Loucy (cell line): ENCODE measurements around the gene CAPN9.

Source experiments
- H2AFZ ChIP-seq: fragments of 200-600 bp; sonication (generic); 2 replicates; pipeline ENCODE4 v1.6.0; 2016; ENCODE audit warnings: antibody characterized with exemption, mild to moderate bottlenecking, low read length, moderate library complexity
- H3F3A ChIP-seq: fragments of 200-600 bp; 2 replicates; pipeline ENCODE4 v1.6.0; 2016; ENCODE audit warnings: antibody characterized with exemption, low read depth, mild to moderate bottlenecking
- H3K27me3 ChIP-seq: fragments of 200-600 bp; sonication (generic); 2 replicates; pipeline ENCODE4 v1.6.1; 2014; ENCODE audit warnings: low read length, mild to moderate bottlenecking; ENCODE audit not compliant: insufficient read depth, poor library complexity, severe bottlenecking
- H3K36me3 ChIP-seq: fragments of 200-600 bp; sonication (generic); 2 replicates; pipeline ENCODE4 v1.6.1; 2016; ENCODE audit warnings: low read length; ENCODE audit not compliant: insufficient read depth
- H3K4me1 ChIP-seq: fragments of 200-600 bp; sonication (generic); 2 replicates; pipeline ENCODE4 v1.5.1; 2014; ENCODE audit warnings: low read length, mild to moderate bottlenecking; ENCODE audit not compliant: insufficient read depth, poor library complexity, severe bottlenecking
- H3K4me2 ChIP-seq: fragments of 200-600 bp; sonication (generic); 2 replicates; pipeline ENCODE4 v1.6.0; 2014; ENCODE audit warnings: antibody characterized with exemption, low read length, low read depth, mild to moderate bottlenecking; ENCODE audit not compliant: poor library complexity, severe bottlenecking
- H3K4me3 ChIP-seq: fragments of 200-600 bp; sonication (generic); 2 replicates; pipeline ENCODE4 v1.5.1; 2014; ENCODE audit warnings: low read length, mild to moderate bottlenecking, mixed read lengths; ENCODE audit not compliant: poor library complexity, severe bottlenecking
- H3K79me2 ChIP-seq: fragments of 200-600 bp; sonication (generic); 2 replicates; pipeline ENCODE4 v1.6.1; 2014; ENCODE audit warnings: low read length; ENCODE audit not compliant: insufficient read depth
- H3K9ac ChIP-seq: fragments of 200-600 bp; sonication (generic); 2 replicates; pipeline ENCODE4 v1.6.0; 2014; ENCODE audit warnings: mild to moderate bottlenecking, low read depth, low read length, moderate library complexity; ENCODE audit not compliant: poor library complexity, severe bottlenecking
- H3K9me2 ChIP-seq: fragments of 200-600 bp; sonication (generic); replicated peaks from 2 replicates; pipeline ENCODE4 v1.6.1; 2016; ENCODE audit warnings: low read depth, low read length, mixed read lengths
- H3K9me3 ChIP-seq: fragments of 200-600 bp; sonication (generic); 2 replicates; pipeline ENCODE4 v1.6.1; 2014; ENCODE audit warnings: mild to moderate bottlenecking, antibody characterized with exemption, low read length, low read depth; ENCODE audit not compliant: insufficient read depth
- H4K20me1 ChIP-seq: fragments of 200-600 bp; sonication (generic); 2 replicates; pipeline ENCODE4 v1.6.0; 2014; ENCODE audit warnings: antibody characterized with exemption, low read length, mild to moderate bottlenecking; ENCODE audit not compliant: insufficient read depth, poor library complexity, severe bottlenecking
- EZH2phosphoT487 ChIP-seq: fragments of 200-600 bp; IDR thresholded peaks from 2 replicates; pipeline ENCODE4 v1.6.1; 2018; ENCODE audit warnings: antibody characterized with exemption, mild to moderate bottlenecking, moderate library complexity, borderline replicate concordance
- TF ChIP-seq, protein P1 (sequence below): fragments of 200-600 bp; sonication (generic); conservative IDR thresholded peaks from 2 replicates; pipeline ENCODE4 v1.5.1; 2014; ENCODE audit warnings: mild to moderate bottlenecking, antibody characterized with exemption, low read length

CAPN9 gene

DNA sequence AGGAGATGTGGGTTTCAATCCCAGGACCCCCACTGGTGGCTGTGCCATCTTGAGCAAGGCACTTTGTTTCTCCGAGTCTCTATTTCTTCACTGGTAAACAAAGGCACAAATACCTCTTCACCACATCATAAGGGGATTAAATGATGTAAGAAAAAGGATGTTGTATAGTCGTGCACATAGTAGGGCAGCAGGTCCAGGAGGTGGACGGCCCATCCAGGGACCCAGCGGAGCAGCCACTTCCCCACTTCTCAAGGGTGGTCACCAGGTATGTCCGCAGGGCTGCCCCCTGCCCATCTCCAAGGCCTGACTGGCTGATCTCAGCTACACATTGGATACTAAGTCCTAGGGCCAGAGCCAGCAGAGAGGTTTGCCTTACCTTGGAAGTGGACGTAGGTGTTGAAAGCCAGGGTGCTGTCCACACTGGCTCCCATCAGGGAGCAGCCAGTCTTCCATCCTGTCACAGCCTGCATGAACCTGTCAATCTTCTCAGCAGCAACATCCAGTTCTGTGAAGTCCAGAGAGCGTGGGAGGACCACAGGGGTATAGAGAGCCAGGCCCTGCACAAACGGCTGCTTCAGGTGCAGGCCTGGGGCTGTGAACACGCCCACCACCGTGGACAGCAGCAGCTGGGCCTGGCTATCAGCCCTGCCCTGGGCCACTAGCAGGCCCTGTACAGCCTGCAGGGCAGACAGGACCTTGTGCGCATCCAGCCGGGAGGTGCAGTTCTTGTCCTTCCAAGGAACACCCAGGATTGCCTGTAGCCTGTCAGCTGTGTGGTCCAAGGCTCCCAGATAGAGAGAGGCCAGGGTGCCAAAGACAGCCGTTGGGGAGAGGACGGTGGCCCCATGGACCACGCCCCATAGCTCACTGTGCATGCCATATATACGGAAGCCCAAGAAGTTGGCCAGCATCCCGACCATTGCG is 37.3 kb upstream of the CAPN9 start:
- Histone ChIP-seq H3K9ac (no peak overlapping the region), H3F3A (no peaks in the 10 kb centered on the region), H3K36me3 (no peaks in the 10 kb centered on the region), H3K79me2 (no peaks in the 10 kb centered on the region), H3K4me1 (no peaks in the 10 kb centered on the region), H3K9me2 (no peaks in the 10 kb centered on the region), H3K4me3 (no peak overlapping the region), H3K27me3 (no peaks in the 10 kb centered on the region), H4K20me1 (no peaks in the 10 kb centered on the region), H3K9me3 (no peaks in the 10 kb centered on the region), H2AFZ (no peak overlapping the region), H3K4me2 (no peak overlapping the region)
- TF ChIP-seq EZH2phosphoT487, result no peak
- TF ChIP-seq, protein P1, sequence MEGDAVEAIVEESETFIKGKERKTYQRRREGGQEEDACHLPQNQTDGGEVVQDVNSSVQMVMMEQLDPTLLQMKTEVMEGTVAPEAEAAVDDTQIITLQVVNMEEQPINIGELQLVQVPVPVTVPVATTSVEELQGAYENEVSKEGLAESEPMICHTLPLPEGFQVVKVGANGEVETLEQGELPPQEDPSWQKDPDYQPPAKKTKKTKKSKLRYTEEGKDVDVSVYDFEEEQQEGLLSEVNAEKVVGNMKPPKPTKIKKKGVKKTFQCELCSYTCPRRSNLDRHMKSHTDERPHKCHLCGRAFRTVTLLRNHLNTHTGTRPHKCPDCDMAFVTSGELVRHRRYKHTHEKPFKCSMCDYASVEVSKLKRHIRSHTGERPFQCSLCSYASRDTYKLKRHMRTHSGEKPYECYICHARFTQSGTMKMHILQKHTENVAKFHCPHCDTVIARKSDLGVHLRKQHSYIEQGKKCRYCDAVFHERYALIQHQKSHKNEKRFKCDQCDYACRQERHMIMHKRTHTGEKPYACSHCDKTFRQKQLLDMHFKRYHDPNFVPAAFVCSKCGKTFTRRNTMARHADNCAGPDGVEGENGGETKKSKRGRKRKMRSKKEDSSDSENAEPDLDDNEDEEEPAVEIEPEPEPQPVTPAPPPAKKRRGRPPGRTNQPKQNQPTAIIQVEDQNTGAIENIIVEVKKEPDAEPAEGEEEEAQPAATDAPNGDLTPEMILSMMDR, result no peak

DNA sequence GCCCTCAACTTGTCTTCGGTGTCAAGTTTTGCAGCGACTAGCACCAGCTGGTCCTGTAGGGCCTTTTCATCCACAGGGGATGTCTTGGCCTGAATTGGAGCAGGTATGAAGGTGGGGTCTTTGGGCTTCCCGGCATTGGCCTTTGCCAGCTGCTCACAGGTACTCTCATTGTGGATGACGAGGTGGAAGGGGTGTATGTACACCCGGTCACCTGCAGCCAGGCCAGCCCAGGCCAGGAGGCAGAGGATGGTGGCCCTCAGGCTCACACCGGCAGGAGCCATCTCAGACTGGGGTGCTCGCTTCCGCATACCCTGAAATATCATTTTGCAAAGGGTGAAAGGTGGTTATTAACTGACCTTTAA is 36.7 kb upstream of the CAPN9 start:
- Histone ChIP-seq H3K4me2 (no peak overlapping the region), H3K36me3 (no peaks in the 10 kb centered on the region), H3K9me3 (no peaks in the 10 kb centered on the region), H3K9me2 (no peaks in the 10 kb centered on the region), H3K79me2 (no peaks in the 10 kb centered on the region), H3F3A (no peaks in the 10 kb centered on the region), H3K4me1 (no peaks in the 10 kb centered on the region), H3K27me3 (no peaks in the 10 kb centered on the region), H3K4me3 (no peak overlapping the region), H4K20me1 (no peaks in the 10 kb centered on the region), H3K9ac (no peak overlapping the region), H2AFZ (no peak overlapping the region)
- no peak for TF ChIP-seq EZH2phosphoT487
- TF ChIP-seq, protein P1, result no peak

DNA sequence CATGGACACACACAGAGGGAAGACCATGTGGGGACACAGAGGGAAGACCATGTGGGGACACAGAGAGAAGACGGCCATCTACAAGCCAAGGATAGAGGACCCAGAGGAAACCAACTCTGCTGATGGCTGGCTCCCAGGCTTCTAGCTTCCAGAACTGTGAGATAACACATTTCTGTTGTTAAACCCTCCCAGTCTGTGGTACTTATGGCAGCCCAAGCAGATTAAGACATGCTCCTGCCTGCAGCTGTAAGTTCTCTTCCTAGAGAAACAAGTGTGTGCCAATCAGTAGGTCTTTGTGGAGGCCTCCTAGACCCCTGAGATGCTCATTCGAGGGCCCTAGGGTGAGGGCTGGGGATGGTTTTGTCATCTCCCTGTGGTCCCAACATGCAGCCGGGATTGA is 35.9 kb upstream of the CAPN9 start:
- TF ChIP-seq, protein P1, result no peak
- TF ChIP-seq EZH2phosphoT487, result no peak
- Histone ChIP-seq H3K4me2 (no peak overlapping the region), H3K79me2 (no peaks in the 10 kb centered on the region), H3F3A (no peaks in the 10 kb centered on the region), H3K9me2 (no peaks in the 10 kb centered on the region), H3K27me3 (no peaks in the 10 kb centered on the region), H3K4me3 (no peak overlapping the region), H3K9me3 (no peaks in the 10 kb centered on the region), H2AFZ (no peak overlapping the region), H3K4me1 (no peaks in the 10 kb centered on the region), H3K36me3 (no peaks in the 10 kb centered on the region), H3K9ac (no peak overlapping the region), H4K20me1 (no peaks in the 10 kb centered on the region)
